Astrocyte of the spinal cord (primary cell): ENCODE data around the gene WNT5A.

Experiments
- DNase-seq: peaks from one replicate; pipeline ENCODE4 v3.0.0; 2011; ENCODE audit warnings: low read depth, low spot score
- H3K4me3 ChIP-seq: 2 replicates; pipeline ENCODE4 v1.5.1; 2011; ENCODE audit warnings: low read depth, mild to moderate bottlenecking, low read length, moderate library complexity
- CTCF ChIP-seq: IDR thresholded peaks from 2 replicates; pipeline ENCODE4 v1.5.1; 2012; ENCODE audit warnings: low read depth, mild to moderate bottlenecking, low read length, inconsistent platforms
- in situ Hi-C: cut with HindIII; loops from 2 replicates; pipeline ENCODE4 v1.10.0; 2017; ENCODE audit warnings: low sequenced_read_pairs

The WNT5A gene

GRCh38 chr3:55484191-55484689 lies 2.9 kb downstream of the WNT5A start:
- H3K4me3 ChIP-seq: peak overlapping the region; percentile 73
- no peak for DNase-seq
- in situ Hi-C loops: loop anchor here (25.0 kb wide), 1 partner anchor 597 kb away; no protein-coding TSS in a partner anchor
- TF ChIP-seq CTCF: no peak

DNA sequence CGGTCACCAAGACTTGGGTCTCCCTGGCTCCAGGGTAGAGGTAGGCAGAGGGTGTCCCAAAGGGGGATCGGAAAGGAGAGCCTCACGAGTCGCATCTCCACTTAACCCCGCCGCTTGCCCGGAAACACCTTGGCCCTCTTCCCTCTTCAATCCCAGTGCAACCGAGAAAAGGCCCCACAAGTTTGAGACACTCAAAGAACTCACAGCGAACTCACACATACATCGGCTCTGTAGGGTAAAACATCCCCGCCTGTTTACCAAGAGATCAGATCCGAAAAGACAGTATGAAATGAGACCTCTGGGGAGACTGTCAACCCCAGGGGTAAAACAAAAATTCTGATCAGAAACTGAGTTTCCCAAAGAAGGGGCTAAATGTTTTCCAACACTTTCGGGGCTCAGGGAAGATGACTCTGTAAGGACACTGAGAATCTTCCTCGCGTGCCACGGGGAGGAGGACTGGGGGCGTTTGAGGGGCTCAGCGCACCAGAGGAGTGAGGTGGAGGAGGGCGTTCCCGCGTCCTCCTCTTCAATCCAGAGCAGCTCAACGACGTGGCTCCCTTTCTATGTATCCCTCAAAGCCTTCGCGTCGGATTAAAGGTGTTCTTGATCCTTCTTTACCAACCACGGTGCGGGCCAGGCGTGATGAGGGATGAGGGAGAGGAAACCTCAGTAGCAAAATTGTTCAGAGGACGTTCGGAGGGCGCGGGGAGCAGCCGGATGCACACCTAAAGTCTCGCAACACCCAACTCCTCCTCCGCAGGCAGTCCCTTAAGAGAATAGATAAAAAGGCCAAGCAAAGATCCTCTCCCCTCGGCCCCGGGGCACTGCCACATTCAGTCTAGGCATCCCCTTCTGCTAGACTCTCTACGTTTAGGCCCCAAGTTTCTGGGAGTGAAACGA lies 3.7 kb downstream of the WNT5A start:
- no peak for TF ChIP-seq CTCF
- in situ Hi-C loops: loop anchor here (25.0 kb wide), 1 partner anchor 596 kb away; no protein-coding TSS in a partner anchor
- DNase-seq: no peak
- H3K4me3 ChIP-seq: peak overlapping the region; percentile 73

GRCh38 chr3:55482496-55483195 lies 4.5 kb downstream of the WNT5A start:
- in situ Hi-C loops: loop anchor here (25.0 kb wide), 1 partner anchor 595 kb away; no protein-coding TSS in a partner anchor
- DNase-seq: peak; percentile 75
- H3K4me3 ChIP-seq: peak overlapping the region; percentile 73
- TF ChIP-seq CTCF: no peak

GRCh38 chr3:55481744-55482495 lies 5.2 kb downstream of the WNT5A start:
- peak; percentile 23 for TF ChIP-seq CTCF
- peak overlapping the region; percentile 73 for H3K4me3 ChIP-seq
- in situ Hi-C loops: loop anchor here (25.0 kb wide), 1 partner anchor 595 kb away; no protein-coding TSS in a partner anchor
- DNase-seq: peak; percentile 62

DNA sequence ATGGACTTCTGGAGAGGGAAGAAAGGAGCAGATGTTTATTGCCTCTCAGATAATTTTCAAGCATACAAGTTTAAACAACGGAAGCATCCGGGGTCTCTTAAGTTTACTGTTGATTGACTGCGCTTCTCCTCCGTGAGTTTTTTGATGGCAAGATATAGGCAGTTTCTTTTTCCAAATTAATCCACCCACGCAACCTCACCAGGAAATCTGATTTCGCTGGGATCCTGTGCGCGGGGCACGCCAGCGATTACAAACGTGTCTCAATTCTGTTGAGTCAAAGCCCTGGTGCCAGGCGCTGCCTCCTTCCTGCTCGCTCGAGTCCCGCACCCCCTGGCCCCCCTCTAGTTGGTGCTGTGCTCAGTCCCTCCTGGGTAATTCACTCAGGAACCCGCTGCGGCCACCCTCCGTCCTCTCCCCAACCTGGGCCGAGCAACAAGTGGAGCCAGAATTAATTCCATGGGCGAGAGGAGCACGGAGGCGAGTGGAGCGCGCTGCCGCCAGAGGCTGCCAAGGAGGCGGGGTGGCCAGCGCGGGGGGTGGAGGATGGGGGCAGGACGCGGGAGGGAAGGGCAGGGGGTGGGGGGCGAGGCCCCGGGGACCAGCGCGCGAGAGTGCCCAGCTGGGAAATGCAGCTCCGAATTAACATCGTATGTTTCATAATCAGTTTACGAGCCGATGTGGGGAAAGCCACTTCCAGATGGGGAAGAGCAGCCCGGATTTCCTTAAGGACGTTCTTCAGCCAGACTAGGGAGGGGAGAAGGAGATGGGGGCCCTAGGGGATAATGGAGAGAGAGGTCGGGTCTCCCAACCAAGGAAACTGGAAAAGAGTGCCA lies 6.0 kb downstream of the WNT5A start:
- peak; percentile 73 for DNase-seq
- in situ Hi-C loops: loop anchor here (25.0 kb wide), 1 partner anchor 594 kb away; no protein-coding TSS in a partner anchor
- no peak for TF ChIP-seq CTCF
- peak overlapping the region; percentile 73 for H3K4me3 ChIP-seq
